Activated T-cell treated with anti-CD3 and anti-CD28 coated beads, Interleukin-2, amount 50 U/mL, for 4 hours (primary cell): ENCODE measurements around the gene SH3GL3. TPM values are rescaled to one million over a fixed set of nuclear protein-coding genes. Genes with fewer than 3 reads are reported as not detected.

Source experiments
- ATAC-seq, 2 donors: fragments of 200-7000 bp; cut with Tn5 transposase; one replicate each; pipeline ENCODE4 v1.10.0; 2021
- DNase-seq: peaks from one replicate; pipeline ENCODE4 v3.0.0-alpha.2; 2020
- H3K27me3 Mint-ChIP-seq: one replicate; pipeline ENCODE4 v1.8.0; 2021; ENCODE audit warnings: low read depth, mixed read lengths
- H3K36me3 Mint-ChIP-seq: one replicate; pipeline ENCODE4 v1.8.0; 2022; ENCODE audit warnings: mixed read lengths; ENCODE audit not compliant: insufficient read depth
- H3K4me1 Mint-ChIP-seq: one replicate; pipeline ENCODE4 v1.8.0; 2021; ENCODE audit warnings: low read depth, mixed read lengths
- H3K4me3 Mint-ChIP-seq: one replicate; pipeline ENCODE4 v1.8.0; 2021; ENCODE audit warnings: mild to moderate bottlenecking, moderate library complexity, mixed read lengths
- H3K9me3 Mint-ChIP-seq: one replicate; pipeline ENCODE4 v1.8.0; 2021; ENCODE audit warnings: mixed read lengths
- total RNA-seq, 3 donors: library from RNA; stranded (reverse); gene quantifications; one replicate each; pipeline ENCODE4 v1.2.1, GENCODE V29; 2021

The SH3GL3 gene
- total RNA-seq, 3 donors from 2014 or later, result not detected

DNA sequence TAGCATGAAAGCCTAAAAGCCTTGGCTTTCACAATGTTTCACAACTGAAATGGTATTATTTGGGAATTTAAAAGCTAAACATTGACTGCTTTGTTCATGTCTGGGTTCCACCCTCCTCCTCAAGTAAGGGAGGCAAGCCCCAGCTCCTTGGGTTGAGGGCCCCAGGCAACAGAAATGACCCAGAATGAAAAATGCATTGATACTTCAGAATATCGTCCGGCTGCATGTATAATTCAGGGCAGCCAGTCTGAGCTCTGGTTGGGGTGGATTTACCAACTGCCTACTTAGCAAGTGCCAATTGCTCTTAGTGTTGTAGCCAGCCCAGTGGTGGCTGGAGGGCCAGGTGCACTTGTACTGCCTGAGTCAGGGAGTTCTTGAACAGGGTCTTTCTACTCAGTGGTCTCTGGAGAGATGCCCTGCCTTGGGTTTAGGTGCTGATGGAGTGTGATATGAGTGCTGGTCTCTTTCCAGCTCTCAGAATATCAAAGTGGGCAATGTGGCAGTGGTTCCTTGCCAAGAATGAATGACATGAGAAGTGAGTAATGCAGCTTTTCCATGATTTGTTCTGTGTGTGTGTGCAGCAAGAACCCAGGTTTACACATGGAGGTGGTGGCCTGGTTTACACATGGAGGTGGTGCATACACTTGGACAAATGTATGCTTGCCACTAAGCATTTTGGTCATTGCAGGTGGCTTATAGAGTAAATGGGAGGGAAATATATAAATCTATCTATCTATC lies 165.9 kb downstream of the SH3GL3 start:
- H3K4me1 Mint-ChIP-seq, result no peaks in the 10 kb centered on the region
- no peak for ATAC-seq
- no peak for DNase-seq
- no peaks in the 10 kb centered on the region for H3K9me3 Mint-ChIP-seq
- H3K27me3 Mint-ChIP-seq, result peaks cover 6% of the 10 kb centered on the region
- no peaks in the 10 kb centered on the region for H3K36me3 Mint-ChIP-seq
- H3K4me3 Mint-ChIP-seq, result no peak overlapping the region

- H3K36me3 Mint-ChIP-seq, result no peaks in the 10 kb centered on the region
- ATAC-seq (no peak), DNase-seq (no peak)
- H3K9me3 Mint-ChIP-seq, result no peaks in the 10 kb centered on the region
- no peak overlapping the region for H3K4me3 Mint-ChIP-seq
- H3K4me1 Mint-ChIP-seq, result no peaks in the 10 kb centered on the region
- peaks cover 6% of the 10 kb centered on the region for H3K27me3 Mint-ChIP-seq
These were observed 166.6 kb downstream of the SH3GL3 start for GRCh38 chr15:83613714-83614113.

DNA sequence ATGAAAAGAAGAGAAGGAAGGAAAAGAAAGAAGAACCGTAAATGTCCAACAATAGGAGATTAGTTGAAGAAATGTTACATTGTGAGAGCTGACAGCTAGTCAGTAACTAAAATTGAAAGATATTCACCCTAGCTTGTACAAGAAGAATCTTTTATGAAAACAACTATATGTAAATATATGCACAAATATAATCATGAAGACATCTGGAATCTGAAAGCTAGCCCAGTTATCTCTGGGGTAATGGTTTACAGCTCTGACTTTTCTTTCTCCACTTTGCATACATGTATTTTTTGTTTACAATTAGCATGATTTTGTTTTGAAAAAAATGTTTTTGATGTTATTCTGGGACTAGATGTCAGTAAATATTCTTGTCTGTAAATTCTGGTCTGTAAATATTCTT lies 169.7 kb downstream of the SH3GL3 start:
- no peaks in the 10 kb centered on the region for H3K36me3 Mint-ChIP-seq
- no peak overlapping the region for H3K4me3 Mint-ChIP-seq
- H3K4me1 Mint-ChIP-seq, result no peaks in the 10 kb centered on the region
- H3K9me3 Mint-ChIP-seq, result no peaks in the 10 kb centered on the region
- no peak for DNase-seq
- no peak for ATAC-seq
- H3K27me3 Mint-ChIP-seq, result peaks cover 2% of the 10 kb centered on the region

- H3K9me3 Mint-ChIP-seq, result no peaks in the 10 kb centered on the region
- no peaks in the 10 kb centered on the region for H3K4me1 Mint-ChIP-seq
- ATAC-seq (peak; percentile 27 to 32), DNase-seq (no peak)
- no peak overlapping the region for H3K4me3 Mint-ChIP-seq
- H3K27me3 Mint-ChIP-seq, result no peaks in the 10 kb centered on the region
- H3K36me3 Mint-ChIP-seq, result no peaks in the 10 kb centered on the region
These were observed 179.1 kb downstream of the SH3GL3 start for GRCh38 chr15:83626171-83626802.

- no peak for ATAC-seq
- Mint-ChIP-seq H3K36me3 (no peaks in the 10 kb centered on the region), H3K4me1 (no peaks in the 10 kb centered on the region), H3K27me3 (peaks cover 2% of the 10 kb centered on the region), H3K4me3 (no peak overlapping the region), H3K9me3 (peaks cover 10% of the 10 kb centered on the region)
- no peak for DNase-seq
These were observed 184.4 kb downstream of the SH3GL3 start for GRCh38 chr15:83631534-83631933.

GRCh38 chr15:83643201-83643600 lies 196.1 kb downstream of the SH3GL3 start:
- no peak overlapping the region for H3K4me3 Mint-ChIP-seq
- no peaks in the 10 kb centered on the region for H3K27me3 Mint-ChIP-seq
- no peaks in the 10 kb centered on the region for H3K36me3 Mint-ChIP-seq
- no peak for DNase-seq
- H3K9me3 Mint-ChIP-seq, result peaks cover 16% of the 10 kb centered on the region
- no peaks in the 10 kb centered on the region for H3K4me1 Mint-ChIP-seq
- no peak for ATAC-seq

GRCh38 chr15:83644439-83644838 lies 197.3 kb downstream of the SH3GL3 start:
- DNase-seq, result no peak
- no peaks in the 10 kb centered on the region for H3K36me3 Mint-ChIP-seq
- peaks cover 2% of the 10 kb centered on the region for H3K27me3 Mint-ChIP-seq
- H3K4me3 Mint-ChIP-seq, result no peak overlapping the region
- no peak for ATAC-seq
- peaks cover 13% of the 10 kb centered on the region for H3K9me3 Mint-ChIP-seq
- H3K4me1 Mint-ChIP-seq, result no peaks in the 10 kb centered on the region

- peaks cover 33% of the 10 kb centered on the region for H3K27me3 Mint-ChIP-seq
- no peaks in the 10 kb centered on the region for H3K4me1 Mint-ChIP-seq
- ATAC-seq, result no peak
- DNase-seq, result no peak
- H3K4me3 Mint-ChIP-seq, result no peak overlapping the region
- H3K36me3 Mint-ChIP-seq, result no peaks in the 10 kb centered on the region
- no peaks in the 10 kb centered on the region for H3K9me3 Mint-ChIP-seq
These were observed 203.7 kb downstream of the SH3GL3 start for GRCh38 chr15:83650831-83651230.

DNA sequence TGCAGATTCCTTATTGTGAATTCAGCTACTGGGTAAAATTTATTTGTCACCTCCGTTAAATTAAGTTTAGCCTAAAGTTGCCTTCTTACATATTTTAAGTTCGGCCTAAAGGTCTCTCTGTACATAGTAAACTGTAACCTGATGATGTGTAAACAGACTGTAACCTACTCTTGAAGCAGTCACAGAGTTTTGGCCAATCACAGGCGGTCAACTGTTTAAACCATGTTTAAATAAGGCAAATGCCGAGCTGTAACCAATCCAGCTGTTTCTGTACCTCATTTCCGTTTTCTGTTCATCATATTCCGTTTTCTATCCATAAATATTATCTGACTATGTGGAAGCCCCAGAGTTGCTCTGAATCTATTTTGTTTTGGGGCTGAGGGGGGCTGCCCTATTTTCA lies 204.4 kb downstream of the SH3GL3 start:
- no peaks in the 10 kb centered on the region for H3K9me3 Mint-ChIP-seq
- H3K4me3 Mint-ChIP-seq, result no peak overlapping the region
- DNase-seq (no peak), ATAC-seq (no peak)
- H3K36me3 Mint-ChIP-seq, result no peaks in the 10 kb centered on the region
- peaks cover 36% of the 10 kb centered on the region for H3K27me3 Mint-ChIP-seq
- H3K4me1 Mint-ChIP-seq, result no peaks in the 10 kb centered on the region

DNA sequence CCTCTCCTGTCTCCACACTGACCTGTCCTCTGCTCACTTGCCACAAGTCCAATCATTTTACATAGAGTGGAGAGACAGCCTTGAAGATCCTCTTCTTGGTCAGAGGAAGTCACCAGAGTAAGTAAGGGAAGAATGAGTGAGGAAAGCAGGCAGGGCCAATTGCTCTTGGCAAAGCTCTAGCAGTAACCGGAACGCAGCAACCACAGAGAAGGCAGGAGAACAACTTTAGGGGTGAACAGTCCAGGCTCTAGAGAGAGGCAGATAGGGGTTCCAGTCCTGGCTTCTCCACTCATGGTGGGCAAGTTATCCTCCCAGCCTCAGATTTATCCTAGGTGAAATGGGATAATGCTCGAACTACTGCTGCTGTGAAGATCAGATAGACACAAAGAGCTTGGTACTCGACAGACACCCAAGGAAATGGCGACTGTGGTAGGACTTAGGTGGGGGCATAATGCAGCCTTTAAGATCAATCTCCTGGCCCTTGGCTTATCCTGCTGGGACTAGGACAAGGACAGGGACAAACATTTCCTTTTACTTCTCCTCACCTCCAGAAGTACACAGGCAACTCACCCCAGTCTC lies 205.6 kb downstream of the SH3GL3 start:
- peaks cover 38% of the 10 kb centered on the region for H3K27me3 Mint-ChIP-seq
- no peak for ATAC-seq

GRCh38 chr15:83653288-83653638 lies 206.1 kb downstream of the SH3GL3 start:
- H3K4me3 Mint-ChIP-seq, result no peak overlapping the region
- ATAC-seq, result no peak
- no peaks in the 10 kb centered on the region for H3K4me1 Mint-ChIP-seq
- no peak for DNase-seq
- H3K27me3 Mint-ChIP-seq, result peaks cover 38% of the 10 kb centered on the region
- no peaks in the 10 kb centered on the region for H3K36me3 Mint-ChIP-seq
- H3K9me3 Mint-ChIP-seq, result no peaks in the 10 kb centered on the region

More for the DNA sequence above, 205.6 kb downstream of the SH3GL3 start:
- Mint-ChIP-seq H3K4me3 (no peak overlapping the region), H3K4me1 (no peaks in the 10 kb centered on the region), H3K36me3 (no peaks in the 10 kb centered on the region), H3K9me3 (no peaks in the 10 kb centered on the region)
- no peak for DNase-seq

DNA sequence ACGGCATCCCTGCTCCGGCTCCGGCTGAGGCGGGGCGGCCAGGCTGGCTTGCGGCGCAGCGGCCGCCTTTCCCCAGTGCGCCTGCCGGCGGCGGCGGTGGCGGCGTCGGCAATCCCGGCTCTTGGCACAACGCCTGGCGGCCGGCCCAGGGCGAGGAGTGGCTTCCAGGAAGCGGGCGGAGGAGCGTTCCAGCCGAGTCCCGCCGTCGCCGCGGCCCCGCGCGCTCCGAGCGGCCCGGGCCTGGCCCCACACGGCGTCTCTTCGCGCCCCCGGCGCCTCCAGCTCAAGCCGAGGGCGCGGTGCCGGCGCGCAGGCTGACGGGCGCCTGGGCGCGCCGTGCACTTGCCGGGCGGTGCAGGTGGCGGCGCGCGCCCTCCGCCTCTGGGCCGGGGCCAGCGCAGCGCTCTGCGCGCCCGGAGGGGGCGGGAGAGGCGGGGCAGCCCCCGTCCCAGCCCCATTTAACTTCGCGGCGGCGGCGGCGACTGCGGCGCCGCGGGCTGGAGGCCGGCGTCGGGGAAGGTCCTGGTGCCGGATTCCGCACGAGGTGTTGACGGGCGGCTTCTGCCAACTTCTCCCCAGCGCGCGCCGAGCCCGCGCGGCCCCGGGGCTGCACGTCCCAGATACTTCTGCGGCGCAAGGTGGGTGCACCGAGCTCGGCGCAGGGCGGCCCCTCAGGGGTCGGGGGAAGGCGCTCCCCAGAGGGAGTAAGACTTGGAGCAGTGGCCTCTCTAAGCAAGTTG lies 206.7 kb downstream of the SH3GL3 start, which contains the start of gene ADAMTSL3:
TSS of gene ADAMTSL3 (plus strand) at position 485 of the 740 bp plus-strand sequence. CDS start 1,639 bp downstream, outside the sequence.
- no peak within 1 kb of the TSS for H3K4me3 Mint-ChIP-seq
- peaks cover 36% of the 10 kb centered on the region for H3K27me3 Mint-ChIP-seq
- H3K4me1 Mint-ChIP-seq, result no peaks in the 10 kb centered on the region
- ATAC-seq (peak in 1 of 2 donors; percentile 34), DNase-seq (no peak)
- H3K36me3 Mint-ChIP-seq, result no peaks in the 10 kb centered on the region
- no peaks in the 10 kb centered on the region for H3K9me3 Mint-ChIP-seq

DNA sequence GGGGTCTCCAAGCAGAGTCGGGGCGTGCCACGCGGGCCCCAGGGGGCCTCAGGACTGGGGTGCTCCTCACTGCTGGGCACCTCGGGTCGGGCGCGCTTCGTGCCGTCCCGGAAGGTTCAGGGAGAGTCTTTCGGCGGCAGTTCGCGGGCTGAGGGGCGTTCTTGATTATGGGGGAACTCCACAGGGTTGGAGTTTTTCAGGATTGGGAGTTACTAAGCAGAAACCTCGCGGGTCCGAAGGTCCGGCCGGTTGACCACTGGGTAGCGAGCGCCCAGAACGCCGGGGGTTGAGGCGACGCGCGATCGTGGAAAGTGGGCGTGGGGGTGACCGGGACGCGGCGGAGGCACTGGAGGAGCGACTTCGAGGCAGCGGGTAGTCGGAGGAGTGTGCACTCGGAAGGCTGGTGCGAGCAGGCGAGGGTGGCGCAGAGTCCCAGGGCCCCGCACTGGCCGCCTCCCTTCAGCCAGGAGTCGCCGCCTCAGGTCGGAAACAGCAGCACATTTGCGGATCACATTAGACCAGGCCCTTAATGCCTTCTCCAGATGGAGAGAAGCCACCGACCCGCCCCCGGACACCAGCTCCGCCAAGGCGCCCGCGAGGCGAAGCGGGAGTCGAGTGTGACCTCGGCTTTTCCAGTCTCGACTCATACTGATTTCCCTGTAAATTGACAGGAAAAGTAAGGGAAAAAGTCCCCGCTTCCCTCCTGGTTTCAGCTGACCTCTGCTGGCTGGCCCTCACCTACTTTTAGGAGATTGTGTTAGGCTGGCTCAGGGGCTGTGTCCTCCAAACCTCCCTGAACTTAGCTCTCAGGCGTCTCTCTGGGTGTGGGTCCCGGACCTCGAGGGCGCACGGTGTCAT lies 207.5 kb downstream of the SH3GL3 start:
- Mint-ChIP-seq H3K27me3 (peaks cover 36% of the 10 kb centered on the region), H3K4me1 (no peaks in the 10 kb centered on the region), H3K36me3 (no peaks in the 10 kb centered on the region), H3K9me3 (no peaks in the 10 kb centered on the region), H3K4me3 (no peak overlapping the region)
- no peak for DNase-seq
- ATAC-seq, result no peak

DNA sequence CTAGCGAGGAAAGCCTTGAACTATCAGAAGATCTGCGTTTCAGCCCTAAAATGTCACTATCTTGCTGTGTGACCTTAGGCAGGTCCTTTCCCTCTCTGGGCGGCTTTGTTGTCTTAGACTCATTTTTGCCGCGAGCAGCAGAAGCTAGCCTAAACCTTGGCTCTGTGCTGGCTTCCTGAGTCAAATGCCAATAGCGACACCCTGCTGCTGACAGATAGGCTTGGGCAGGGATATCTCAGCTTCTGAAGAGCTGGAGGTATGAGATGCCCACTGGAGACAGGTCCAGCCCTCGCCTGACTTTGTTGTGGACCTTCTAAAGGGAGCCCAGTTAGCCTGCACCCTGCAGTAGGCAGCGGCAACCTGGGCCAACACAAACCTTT lies 208.1 kb downstream of the SH3GL3 start:
- ATAC-seq (no peak), DNase-seq (no peak)
- Mint-ChIP-seq H3K36me3 (no peaks in the 10 kb centered on the region), H3K27me3 (peaks cover 36% of the 10 kb centered on the region), H3K4me1 (no peaks in the 10 kb centered on the region), H3K4me3 (no peak overlapping the region), H3K9me3 (no peaks in the 10 kb centered on the region)
